Panc1 (cell line): ENCODE measurements around the gene NAALAD2.

Experiments
- TCF7L2 ChIP-seq: IDR thresholded peaks from 2 replicates; pipeline ENCODE4 v1.6.1; 2011; ENCODE audit warnings: mild to moderate bottlenecking, low read depth, low read length, inconsistent platforms
- TF ChIP-seq, protein P1 (sequence below): fragments of 450-650 bp; IDR thresholded peaks from 2 replicates; pipeline ENCODE4 v1.5.1; 2017; ENCODE audit warnings: mild to moderate bottlenecking
- TF ChIP-seq, protein P2 (sequence below), 2 experiments: IDR thresholded peaks; 2 replicates each; pipeline ENCODE4 v1.6.1; 2011 to 2012; ENCODE audit warnings: low read depth in 2 of 2, control low read depth in 1 of 2, low read length in 1 of 2, mild to moderate bottlenecking in 1 of 2, moderate library complexity in 1 of 2; ENCODE audit not compliant: insufficient read depth in 1 of 2

DNA sequence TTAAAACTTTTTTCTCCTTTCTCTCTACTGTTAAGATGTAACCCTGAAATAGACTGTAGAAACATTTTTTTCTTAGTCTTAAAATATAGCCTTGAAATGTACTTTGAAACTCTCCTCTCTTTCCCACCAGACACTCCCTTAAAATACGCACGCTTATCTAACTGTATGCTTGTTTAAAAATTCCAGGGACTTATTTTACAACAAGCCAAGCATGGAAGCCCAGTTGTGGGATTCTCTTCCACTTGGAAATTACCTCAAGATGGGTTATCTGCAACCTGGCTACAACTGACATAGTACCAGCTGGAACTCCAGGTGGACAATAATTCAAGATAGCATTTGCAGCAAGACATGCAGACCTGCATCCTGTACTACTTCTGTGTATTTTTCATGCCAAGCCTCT lies 100.5 kb downstream of the NAALAD2 start:
- TF ChIP-seq, protein P1, sequence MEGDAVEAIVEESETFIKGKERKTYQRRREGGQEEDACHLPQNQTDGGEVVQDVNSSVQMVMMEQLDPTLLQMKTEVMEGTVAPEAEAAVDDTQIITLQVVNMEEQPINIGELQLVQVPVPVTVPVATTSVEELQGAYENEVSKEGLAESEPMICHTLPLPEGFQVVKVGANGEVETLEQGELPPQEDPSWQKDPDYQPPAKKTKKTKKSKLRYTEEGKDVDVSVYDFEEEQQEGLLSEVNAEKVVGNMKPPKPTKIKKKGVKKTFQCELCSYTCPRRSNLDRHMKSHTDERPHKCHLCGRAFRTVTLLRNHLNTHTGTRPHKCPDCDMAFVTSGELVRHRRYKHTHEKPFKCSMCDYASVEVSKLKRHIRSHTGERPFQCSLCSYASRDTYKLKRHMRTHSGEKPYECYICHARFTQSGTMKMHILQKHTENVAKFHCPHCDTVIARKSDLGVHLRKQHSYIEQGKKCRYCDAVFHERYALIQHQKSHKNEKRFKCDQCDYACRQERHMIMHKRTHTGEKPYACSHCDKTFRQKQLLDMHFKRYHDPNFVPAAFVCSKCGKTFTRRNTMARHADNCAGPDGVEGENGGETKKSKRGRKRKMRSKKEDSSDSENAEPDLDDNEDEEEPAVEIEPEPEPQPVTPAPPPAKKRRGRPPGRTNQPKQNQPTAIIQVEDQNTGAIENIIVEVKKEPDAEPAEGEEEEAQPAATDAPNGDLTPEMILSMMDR: no peak
- TF ChIP-seq TCF7L2: no peak
- TF ChIP-seq, protein P2, sequence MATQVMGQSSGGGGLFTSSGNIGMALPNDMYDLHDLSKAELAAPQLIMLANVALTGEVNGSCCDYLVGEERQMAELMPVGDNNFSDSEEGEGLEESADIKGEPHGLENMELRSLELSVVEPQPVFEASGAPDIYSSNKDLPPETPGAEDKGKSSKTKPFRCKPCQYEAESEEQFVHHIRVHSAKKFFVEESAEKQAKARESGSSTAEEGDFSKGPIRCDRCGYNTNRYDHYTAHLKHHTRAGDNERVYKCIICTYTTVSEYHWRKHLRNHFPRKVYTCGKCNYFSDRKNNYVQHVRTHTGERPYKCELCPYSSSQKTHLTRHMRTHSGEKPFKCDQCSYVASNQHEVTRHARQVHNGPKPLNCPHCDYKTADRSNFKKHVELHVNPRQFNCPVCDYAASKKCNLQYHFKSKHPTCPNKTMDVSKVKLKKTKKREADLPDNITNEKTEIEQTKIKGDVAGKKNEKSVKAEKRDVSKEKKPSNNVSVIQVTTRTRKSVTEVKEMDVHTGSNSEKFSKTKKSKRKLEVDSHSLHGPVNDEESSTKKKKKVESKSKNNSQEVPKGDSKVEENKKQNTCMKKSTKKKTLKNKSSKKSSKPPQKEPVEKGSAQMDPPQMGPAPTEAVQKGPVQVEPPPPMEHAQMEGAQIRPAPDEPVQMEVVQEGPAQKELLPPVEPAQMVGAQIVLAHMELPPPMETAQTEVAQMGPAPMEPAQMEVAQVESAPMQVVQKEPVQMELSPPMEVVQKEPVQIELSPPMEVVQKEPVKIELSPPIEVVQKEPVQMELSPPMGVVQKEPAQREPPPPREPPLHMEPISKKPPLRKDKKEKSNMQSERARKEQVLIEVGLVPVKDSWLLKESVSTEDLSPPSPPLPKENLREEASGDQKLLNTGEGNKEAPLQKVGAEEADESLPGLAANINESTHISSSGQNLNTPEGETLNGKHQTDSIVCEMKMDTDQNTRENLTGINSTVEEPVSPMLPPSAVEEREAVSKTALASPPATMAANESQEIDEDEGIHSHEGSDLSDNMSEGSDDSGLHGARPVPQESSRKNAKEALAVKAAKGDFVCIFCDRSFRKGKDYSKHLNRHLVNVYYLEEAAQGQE (IDR thresholded peaks at IDR 0.05; ENCODE audit: insufficient read depth in 1 of 2, low read depth in 2 of 2, low read length in 1 of 2): no peak
